Activated B cell treated with CpG ODN at 0.5 μM for 24 hours (primary cell): ENCODE data around the gene SELENOW. TPM values are rescaled to one million over a fixed set of nuclear protein-coding genes. Genes with fewer than 3 reads are reported as not detected.
A peak's percentile ranks its signal among the peaks of the same experiment; 100 is the strongest.
"Not testable (repeated sequence)": the region's sequence is repeated elsewhere in the genome, so short reads cannot be mapped to it uniquely, and the experiment has no call there.

Experiments
- ATAC-seq: fragments of 200-7000 bp; cut with Tn5 transposase; one replicate; pipeline ENCODE4 v1.10.0; 2021; ENCODE audit warnings: low read depth, mild to moderate bottlenecking, moderate library complexity
- CTCF ChIA-PET: fragments of 350-600 bp; sonication (Branson Sonifier 250); formaldehyde crosslinking; loops from one replicate; lab custom pipeline; 2021; ENCODE audit warnings: antibody characterized with exemption; lab: Charles Lee
- POLR2A ChIA-PET: fragments of 350-600 bp; sonication (Branson Sonifier 250); formaldehyde crosslinking; loops from one replicate; lab custom pipeline; 2021; ENCODE audit warnings: antibody characterized with exemption; lab: Charles Lee
- DNase-seq: peaks from one replicate; pipeline ENCODE4 v3.0.0; 2022
- H3K27ac Mint-ChIP-seq: one replicate; pipeline ENCODE4 v1.8.0; 2020; ENCODE audit warnings: mixed read lengths
- H3K27me3 Mint-ChIP-seq: one replicate; pipeline ENCODE4 v1.8.0; 2021; ENCODE audit warnings: mixed read lengths
- H3K36me3 Mint-ChIP-seq: one replicate; pipeline ENCODE4 v1.8.0; 2021; ENCODE audit warnings: low read depth, mixed read lengths
- H3K4me1 Mint-ChIP-seq: one replicate; pipeline ENCODE4 v1.8.0; 2021; ENCODE audit warnings: mixed read lengths
- H3K4me3 Mint-ChIP-seq: one replicate; pipeline ENCODE4 v1.8.0; 2020; ENCODE audit warnings: mild to moderate bottlenecking, mixed read lengths
- H3K9me3 Mint-ChIP-seq: one replicate; pipeline ENCODE4 v1.8.0; 2020; ENCODE audit warnings: mixed read lengths
- CTCF ChIP-seq: fragments of 200-600 bp; IDR thresholded peaks from one replicate; pipeline ENCODE4 v1.8.0; 2022; ENCODE audit warnings: antibody characterized with exemption, mild to moderate bottlenecking
- intact Hi-C: fragments of 100-400 bp; cut with micrococcal nuclease; formaldehyde crosslinking; loops from one replicate; pipeline ENCODE4 v1.15.1; 2024
- total RNA-seq: library from RNA; stranded (reverse); gene quantifications from 2 replicates; pipeline ENCODE4 v1.2.3, GENCODE V29; 2022

SELENOW gene
- total RNA-seq, 1 donor from 2014 or later, result 24.8 TPM

GRCh38 chr19:47786566-47786965 lies 8.1 kb downstream of the SELENOW start:
- no peaks in the 10 kb centered on the region for H3K9me3 Mint-ChIP-seq
- peaks cover 2% of the 10 kb centered on the region for H3K27me3 Mint-ChIP-seq
- POLR2A ChIA-PET, result no interaction called here
- H3K4me3 Mint-ChIP-seq, result no peak overlapping the region
- H3K36me3 Mint-ChIP-seq, result peaks cover 33% of the 10 kb centered on the region
- ATAC-seq (no peak), DNase-seq (no peak)
- TF ChIP-seq CTCF, result no peak
- CTCF ChIA-PET, result no interaction called here
- H3K27ac Mint-ChIP-seq, result no peak overlapping the region
- intact Hi-C loops, result loop anchor here (5.0 kb wide), 1 partner anchor 489 kb away; no protein-coding TSS in a partner anchor
- no peaks in the 10 kb centered on the region for H3K4me1 Mint-ChIP-seq

- H3K27ac Mint-ChIP-seq, result not testable (repeated sequence)
- intact Hi-C loops, result loop anchor here (5.0 kb wide), 1 partner anchor 490 kb away; no protein-coding TSS in a partner anchor
These were observed 8.8 kb downstream of the SELENOW start for GRCh38 chr19:47787307-47787706.

GRCh38 chr19:47789811-47790210 lies 11.3 kb downstream of the SELENOW start:
- H3K4me1 Mint-ChIP-seq, H3K4me3 Mint-ChIP-seq, H3K27me3 Mint-ChIP-seq, H3K36me3 Mint-ChIP-seq, H3K9me3 Mint-ChIP-seq, POLR2A ChIA-PET, DNase-seq, ATAC-seq, H3K27ac Mint-ChIP-seq: not testable (repeated sequence)
- CTCF ChIA-PET, result interaction anchor here (0.6 to 1.3 kb wide), 3 partner anchors 24 to 353 kb away, joined by 3 to 9 read pairs (median 5); no protein-coding TSS in a partner anchor
- intact Hi-C loops, result loop anchor here (2.0 to 5.0 kb wide), 2 partner anchors 353 to 493 kb away; no protein-coding TSS in a partner anchor

More at GRCh38 chr19:47787307-47787706, 8.8 kb downstream of the SELENOW start:
- ATAC-seq, H3K4me3 Mint-ChIP-seq, H3K27me3 Mint-ChIP-seq, POLR2A ChIA-PET, DNase-seq, H3K9me3 Mint-ChIP-seq, H3K4me1 Mint-ChIP-seq: not testable (repeated sequence)
- CTCF ChIA-PET, result interaction anchor here (0.7 kb wide), 1 partner anchor 20 kb away, joined by 3 read pairs; no protein-coding TSS in a partner anchor
- H3K36me3 Mint-ChIP-seq, result peaks cover 26% of the 10 kb centered on the region

- H3K27me3 Mint-ChIP-seq, result peaks cover 2% of the 10 kb centered on the region
- H3K36me3 Mint-ChIP-seq, result peaks cover 2% of the 10 kb centered on the region
- ATAC-seq (peak; percentile 58), DNase-seq (peak; percentile 74)
- POLR2A ChIA-PET, result no interaction called here
- H3K4me1 Mint-ChIP-seq, result no peaks in the 10 kb centered on the region
- intact Hi-C loops, result no loop called here
- TF ChIP-seq CTCF, result peak; percentile 17
- no peak overlapping the region for H3K27ac Mint-ChIP-seq
- no peak overlapping the region for H3K4me3 Mint-ChIP-seq
- no peaks in the 10 kb centered on the region for H3K9me3 Mint-ChIP-seq
- CTCF ChIA-PET, result interaction anchor here (0.6 to 1.3 kb wide), 4 partner anchors 12 to 354 kb away, joined by 3 to 9 read pairs (median 4); partner anchors contain the start of gene SELENOW
These were observed 11.9 kb downstream of the SELENOW start for GRCh38 chr19:47790398-47790814.

GRCh38 chr19:47792616-47793015 lies 14.1 kb downstream of the SELENOW start:
- CTCF ChIA-PET, result interaction anchor here (0.6 kb wide), 1 partner anchor 32 kb away, joined by 5 read pairs; no protein-coding TSS in a partner anchor
- intact Hi-C loops, result no loop called here
- Mint-ChIP-seq H3K4me3 (no peak overlapping the region), H3K27ac (no peak overlapping the region), H3K9me3 (no peaks in the 10 kb centered on the region), H3K36me3 (no peaks in the 10 kb centered on the region), H3K27me3 (peaks cover 5% of the 10 kb centered on the region), H3K4me1 (no peaks in the 10 kb centered on the region)
- no peak for TF ChIP-seq CTCF
- DNase-seq (no peak), ATAC-seq (no peak)
- POLR2A ChIA-PET, result no interaction called here

GRCh38 chr19:47794526-47794925 lies 16.0 kb downstream of the SELENOW start:
- intact Hi-C loops, result no loop called here
- ChIA-PET CTCF (no interaction called here), POLR2A (no interaction called here)
- no peak overlapping the region for H3K27ac Mint-ChIP-seq
- no peak overlapping the region for H3K4me3 Mint-ChIP-seq
- ATAC-seq (no peak), DNase-seq (no peak)
- TF ChIP-seq CTCF, result no peak
- H3K36me3 Mint-ChIP-seq, result no peaks in the 10 kb centered on the region
- H3K4me1 Mint-ChIP-seq, result no peaks in the 10 kb centered on the region
- H3K9me3 Mint-ChIP-seq, result no peaks in the 10 kb centered on the region
- H3K27me3 Mint-ChIP-seq, result peaks cover 14% of the 10 kb centered on the region
